Hepatocyte (in vitro differentiated cells): Measurements from ENCODE around the gene ANKRD2. TPM values are rescaled to one million over a fixed set of nuclear protein-coding genes. Genes with fewer than 3 reads are reported as not detected.

Experiments
- DNase-seq: peaks from one replicate; pipeline ENCODE4 v3.0.0-alpha.2; 2016; ENCODE audit warnings: low spot score
- H2AFZ ChIP-seq: fragments of 200-600 bp; sonication (generic); 2 replicates; pipeline ENCODE4 v1.6.0; 2016; ENCODE audit warnings: antibody characterized with exemption, mild to moderate bottlenecking
- H3K27ac ChIP-seq: fragments of 200-600 bp; sonication (generic); 2 replicates; pipeline ENCODE4 v1.5.1; 2016; ENCODE audit warnings: mild to moderate bottlenecking
- H3K27me3 ChIP-seq: fragments of 200-600 bp; sonication (generic); 2 replicates; pipeline ENCODE4 v1.6.1; 2016
- H3K36me3 ChIP-seq: fragments of 200-600 bp; sonication (generic); replicated peaks from 2 replicates; pipeline ENCODE4 v1.5.1; 2016; ENCODE audit warnings: low read depth; ENCODE audit not compliant: insufficient read depth
- H3K4me1 ChIP-seq: fragments of 200-600 bp; sonication (generic); 2 replicates; pipeline ENCODE4 v1.5.1; 2016; ENCODE audit warnings: mild to moderate bottlenecking, moderate library complexity; ENCODE audit not compliant: insufficient read depth
- H3K4me2 ChIP-seq: fragments of 200-600 bp; sonication (generic); 2 replicates; pipeline ENCODE4 v1.6.0; 2016
- H3K4me3 ChIP-seq: fragments of 200-600 bp; sonication (generic); 2 replicates; pipeline ENCODE4 v1.5.1; 2016; ENCODE audit warnings: mild to moderate bottlenecking
- H3K79me2 ChIP-seq: fragments of 200-600 bp; sonication (generic); 2 replicates; pipeline ENCODE4 v1.6.0; 2017; ENCODE audit warnings: mild to moderate bottlenecking
- H3K9me2 ChIP-seq: fragments of 200-600 bp; sonication (generic); replicated peaks from 2 replicates; pipeline ENCODE4 v1.6.0; 2017; ENCODE audit warnings: mild to moderate bottlenecking; ENCODE audit not compliant: insufficient read depth
- H3K9me3 ChIP-seq: fragments of 200-600 bp; sonication (generic); 2 replicates; pipeline ENCODE4 v1.5.1; 2016; ENCODE audit warnings: low read depth, mild to moderate bottlenecking
- H4K20me1 ChIP-seq: fragments of 200-600 bp; sonication (generic); 2 replicates; pipeline ENCODE4 v1.6.0; 2016; ENCODE audit warnings: mild to moderate bottlenecking; ENCODE audit not compliant: insufficient read depth, poor library complexity, severe bottlenecking
- CTCF ChIP-seq: fragments of 200-600 bp; sonication (generic); IDR thresholded peaks from 2 replicates; pipeline ENCODE4 v1.5.1; 2016; ENCODE audit warnings: antibody characterized with exemption, mild to moderate bottlenecking; ENCODE audit not compliant: poor library complexity
- EZH2 ChIP-seq: fragments of 200-600 bp; sonication (generic); IDR thresholded peaks from 2 replicates; pipeline ENCODE4 v1.6.1; 2016; ENCODE audit warnings: antibody characterized with exemption, mild to moderate bottlenecking, borderline replicate concordance
- EZH2phosphoT487 ChIP-seq: fragments of 200-600 bp; sonication (generic); IDR thresholded peaks from one replicate; pipeline ENCODE4 v1.6.1; 2018; ENCODE audit warnings: antibody characterized with exemption, mild to moderate bottlenecking, low read depth, moderate library complexity; ENCODE audit not compliant: unreplicated experiment, severe bottlenecking
- WGBS: methylation state at CpG from one replicate; pipeline ENCODE4 v1.1.6; 2016; ENCODE audit warnings: low lambda C conversion rate; ENCODE audit errors: missing lambda C conversion rate; 5-methylcytosine and 5-hydroxymethylcytosine counted together
- polyA plus RNA-seq: library from polyadenylated mRNA; unstranded; fragments of >200 nt; fragmentation: Nextera tagmentation; extraction: Ambion mirVana; gene quantifications from 2 replicates; pipeline ENCODE4 v1.2.1, GENCODE V29; 2016
- total RNA-seq: library from RNA; depleted of rRNA; stranded (reverse); fragments of >200 nt; gene quantifications from 2 replicates; pipeline ENCODE4 v1.2.3, GENCODE V29; 2014

ANKRD2 gene
- total and polyA plus RNA-seq, 2 experiments from 2014 or later = not detected

GRCh38 chr10:97632949-97633884, 60.6 kb downstream of the ANKRD2 start, which contains the start of gene MORN4:
TSS of gene MORN4 (minus strand) at chr10:97633500. CDS start at chr10:97619653, 13,847 bp downstream.
- peak; percentile 96 for DNase-seq
- Histone ChIP-seq H3K4me2 (peak within 1 kb of the TSS; percentile 79), H3K9me3 (no peaks in the 10 kb centered on the region), H2AFZ (peak within 1 kb of the TSS; percentile 100), H3K4me3 (peak within 1 kb of the TSS; percentile 80), H3K27ac (peak within 1 kb of the TSS; percentile 72), H4K20me1 (no peaks in the 10 kb centered on the region), H3K36me3 (no peaks in the 10 kb centered on the region), H3K4me1 (no peaks in the 10 kb centered on the region), H3K27me3 (no peaks in the 10 kb centered on the region), H3K9me2 (no peaks in the 10 kb centered on the region), H3K79me2 (peaks cover 14% of the 10 kb centered on the region)
- 6% methylated on average over 62 of the region's 62 CpGs for WGBS
- TF ChIP-seq EZH2phosphoT487 (no peak), EZH2 (no peak), CTCF (no peak)

Other genes with a start within 250 kb of the ANKRD2 start
- gene FRAT2, start 238.1 kb upstream of the ANKRD2 start, total RNA-seq = 23.4 and 27.4 TPM in 2 replicates
- gene FRAT2, start 238.1 kb upstream of the ANKRD2 start, polyA plus RNA-seq = 29.4 and 30.4 TPM in 2 replicates
- 8.5 and 10.6 TPM in 2 replicates for gene RRP12, start 171.4 kb upstream of the ANKRD2 start, total RNA-seq
- gene RRP12, start 171.4 kb upstream of the ANKRD2 start, polyA plus RNA-seq = 19.6 and 20.6 TPM in 2 replicates
- 204 and 214 TPM in 2 replicates for gene PGAM1, start 146.6 kb upstream of the ANKRD2 start, total RNA-seq
- gene PGAM1, start 146.6 kb upstream of the ANKRD2 start, polyA plus RNA-seq = 239 and 254 TPM in 2 replicates
- gene EXOSC1, start 126.8 kb upstream of the ANKRD2 start, total RNA-seq = 34.7 and 40.0 TPM in 2 replicates
- 39.1 and 51.7 TPM in 2 replicates for gene EXOSC1, start 126.8 kb upstream of the ANKRD2 start, polyA plus RNA-seq
- 54.4 and 57.0 TPM in 2 replicates for gene ZDHHC16, start 126.6 kb upstream of the ANKRD2 start, total RNA-seq
- 81.9 and 86.8 TPM in 2 replicates for gene ZDHHC16, start 126.6 kb upstream of the ANKRD2 start, polyA plus RNA-seq
- 68.6 and 73.6 TPM in 2 replicates for gene MMS19, start 74.4 kb upstream of the ANKRD2 start, total RNA-seq
- 58.4 and 59.8 TPM in 2 replicates for gene MMS19, start 74.4 kb upstream of the ANKRD2 start, polyA plus RNA-seq
- 12.8 and 20.6 TPM in 2 replicates for gene UBTD1, start 73.9 kb upstream of the ANKRD2 start, total RNA-seq
- gene UBTD1, start 73.9 kb upstream of the ANKRD2 start, polyA plus RNA-seq = 37.0 and 37.1 TPM in 2 replicates
- 4.5 and 5.8 TPM in 2 replicates for gene HOGA1, start 11.6 kb downstream of the ANKRD2 start, total RNA-seq
- gene HOGA1, start 11.6 kb downstream of the ANKRD2 start, polyA plus RNA-seq = 6.9 TPM in 2 replicates
- gene C10orf62, start 16.9 kb downstream of the ANKRD2 start, total RNA-seq = 0.23 TPM in 1 of 2 replicates, not detected in the other
- not detected in 2 replicates for gene C10orf62, start 16.9 kb downstream of the ANKRD2 start, polyA plus RNA-seq
- 8.5 and 10.6 TPM in 2 replicates for gene MORN4, start 60.7 kb downstream of the ANKRD2 start, total RNA-seq
- 15.6 and 18.4 TPM in 2 replicates for gene MORN4, start 60.7 kb downstream of the ANKRD2 start, polyA plus RNA-seq
- gene PI4K2A, start 67.9 kb downstream of the ANKRD2 start, total RNA-seq = 25.9 and 26.5 TPM in 2 replicates
- gene PI4K2A, start 67.9 kb downstream of the ANKRD2 start, polyA plus RNA-seq = 19.6 and 22.4 TPM in 2 replicates
- gene AVPI1, start 114.5 kb downstream of the ANKRD2 start, total RNA-seq = 23.8 and 26.4 TPM in 2 replicates
- gene AVPI1, start 114.5 kb downstream of the ANKRD2 start, polyA plus RNA-seq = 28.5 and 34.1 TPM in 2 replicates
- 25.4 and 29.5 TPM in 2 replicates for gene MARVELD1, start 141.0 kb downstream of the ANKRD2 start, total RNA-seq
- gene MARVELD1, start 141.0 kb downstream of the ANKRD2 start, polyA plus RNA-seq = 52.5 and 53.1 TPM in 2 replicates
- 20.1 and 24.9 TPM in 2 replicates for gene ZFYVE27, start 164.3 kb downstream of the ANKRD2 start, total RNA-seq
- gene ZFYVE27, start 164.3 kb downstream of the ANKRD2 start, polyA plus RNA-seq = 30.3 and 31.9 TPM in 2 replicates
- 17.2 and 18.5 TPM in 2 replicates for gene SFRP5, start 199.2 kb downstream of the ANKRD2 start, total RNA-seq
- 36.6 and 48.9 TPM in 2 replicates for gene SFRP5, start 199.2 kb downstream of the ANKRD2 start, polyA plus RNA-seq